B cell (primary cell): Measurements from ENCODE around the gene KATNAL2. TPM values are rescaled to one million over a fixed set of nuclear protein-coding genes. Genes with fewer than 3 reads are reported as not detected.

Experiments used
- ATAC-seq: fragments of 200-7000 bp; cut with Tn5 transposase; one replicate; pipeline ENCODE4 v1.10.0; 2021; ENCODE audit warnings: low read depth, mild to moderate bottlenecking, moderate number of reproducible peaks, moderate library complexity
- CTCF ChIA-PET: fragments of 350-600 bp; sonication (Branson Sonifier 250); formaldehyde crosslinking; loops from one replicate; lab custom pipeline; 2021; ENCODE audit warnings: antibody characterized with exemption, inconsistent platforms; lab: Charles Lee
- POLR2A ChIA-PET: fragments of 350-600 bp; sonication (Branson Sonifier 250); formaldehyde crosslinking; loops from one replicate; lab custom pipeline; 2021; ENCODE audit warnings: antibody characterized with exemption; lab: Charles Lee
- DNase-seq: peaks from one replicate; pipeline ENCODE4 v3.0.0; 2013
- H2AFZ ChIP-seq: 2 replicates; pipeline ENCODE4 v1.6.1; 2012; ENCODE audit warnings: mild to moderate bottlenecking, low read depth, low read length; ENCODE audit not compliant: insufficient read depth, poor library complexity, severe bottlenecking
- H3K27ac ChIP-seq, 2 donors: 1 replicate in 1 of 2; 2 replicates in 1 of 2; pipeline ENCODE4 v1.5.1; 2012 to 2013; ENCODE audit warnings: low read length in 2 of 2, mild to moderate bottlenecking in 2 of 2, moderate library complexity in 1 of 2
- H3K27me3 ChIP-seq, 4 experiments: fragments of 200-600 bp in 1 of 4; sonication (generic) in 1 of 4; replicated peaks in 1 of 4; 1 replicate in 2 of 4; 2 replicates in 2 of 4; pipeline versions ENCODE4 v1.6.1 to v1.7.0; 2013 to 2016; ENCODE audit warnings: low read length in 3 of 4, mild to moderate bottlenecking in 2 of 4, mixed read lengths in 1 of 4, moderate library complexity in 1 of 4; ENCODE audit not compliant: insufficient read depth in 4 of 4, control insufficient read depth in 3 of 4; ENCODE audit errors: control extremely low read depth in 1 of 4
- H3K36me3 ChIP-seq, 2 experiments: replicated peaks in 1 of 2; 1 replicate in 1 of 2; 2 replicates in 1 of 2; pipeline versions ENCODE4 v1.6.1 to v1.7.1; 2013; ENCODE audit warnings: low read length in 1 of 2; ENCODE audit not compliant: insufficient read depth in 2 of 2, control insufficient read depth in 1 of 2; ENCODE audit errors: control extremely low read depth in 1 of 2, extremely low read depth in 1 of 2
- H3K4me1 ChIP-seq, 2 donors: fragments of 200-600 bp in 1 of 2; sonication (generic) in 1 of 2; 1 replicate in 1 of 2; 2 replicates in 1 of 2; pipeline versions ENCODE4 v1.5.1 to v1.6.1; 2013 to 2017; ENCODE audit warnings: low read length in 2 of 2; ENCODE audit not compliant: control insufficient read depth in 2 of 2, insufficient read depth in 2 of 2
- H3K4me2 ChIP-seq: replicated peaks from 2 replicates; pipeline ENCODE3; 2012; ENCODE audit warnings: mild to moderate bottlenecking, low read depth, low read length; ENCODE audit not compliant: poor library complexity, severe bottlenecking
- H3K4me3 ChIP-seq, 5 experiments: fragments of 200-600 bp in 1 of 5; sonication (generic) in 1 of 5; 1 replicate in 3 of 5; 2 replicates in 2 of 5; pipeline versions ENCODE4 v1.5.1 to v1.7.0; 2011 to 2016; ENCODE audit warnings: low read length in 4 of 5, mild to moderate bottlenecking in 4 of 5, low read depth in 2 of 5, control low read depth in 1 of 5, moderate library complexity in 1 of 5; ENCODE audit not compliant: insufficient read depth in 1 of 5; ENCODE audit errors: control extremely low read depth in 1 of 5, extremely low read depth in 1 of 5
- H3K79me2 ChIP-seq: fragments of 200-600 bp; sonication (generic); one replicate; pipeline ENCODE4 v1.6.0; 2016; ENCODE audit warnings: low read length; ENCODE audit not compliant: control insufficient read depth, insufficient read depth
- H3K9ac ChIP-seq: fragments of 200-600 bp; sonication (generic); 2 replicates; pipeline ENCODE4 v1.6.1; 2017; ENCODE audit warnings: mild to moderate bottlenecking, low read length, moderate library complexity
- H3K9me3 ChIP-seq, 3 donors: one replicate each; pipeline versions ENCODE4 v1.6.1 to v1.7.1; 2013; ENCODE audit warnings: low read length in 2 of 3; ENCODE audit not compliant: control insufficient read depth in 2 of 3, insufficient read depth in 1 of 3; ENCODE audit errors: control extremely low read depth in 1 of 3
- H4K20me1 ChIP-seq: 2 replicates; pipeline ENCODE4 v1.6.0; 2012; ENCODE audit warnings: mild to moderate bottlenecking, low read length; ENCODE audit not compliant: insufficient read depth, control insufficient read depth, poor library complexity, severe bottlenecking
- H3K27ac Mint-ChIP-seq: one replicate; pipeline ENCODE4 v1.8.0; 2021; ENCODE audit warnings: mixed read lengths
- H3K27me3 Mint-ChIP-seq: one replicate; pipeline ENCODE4 v1.8.0; 2021; ENCODE audit warnings: mixed read lengths
- H3K4me1 Mint-ChIP-seq: one replicate; pipeline ENCODE4 v1.8.0; 2021; ENCODE audit warnings: mixed read lengths
- H3K4me3 Mint-ChIP-seq: one replicate; pipeline ENCODE4 v1.8.0; 2021; ENCODE audit warnings: mixed read lengths
- H3K9me3 Mint-ChIP-seq: one replicate; pipeline ENCODE4 v1.8.0; 2022; ENCODE audit warnings: mixed read lengths; ENCODE audit not compliant: insufficient read depth
- CTCF ChIP-seq: fragments of 200-600 bp; IDR thresholded peaks from one replicate; pipeline ENCODE4 v1.8.0; 2022; ENCODE audit warnings: antibody characterized with exemption, mild to moderate bottlenecking
- EZH2 ChIP-seq: IDR thresholded peaks from 2 replicates; pipeline ENCODE4 v1.6.1; 2012; ENCODE audit warnings: borderline replicate concordance, low read depth, mild to moderate bottlenecking, moderate library complexity, low read length; ENCODE audit not compliant: insufficient read depth, poor library complexity, severe bottlenecking
- WGBS: methylation state at CpG from one replicate; pipeline ENCODE4 v1.1.5; 2013; ENCODE audit warnings: missing lambda C conversion rate; ENCODE audit not compliant: insufficient coverage; 5-methylcytosine and 5-hydroxymethylcytosine counted together
- intact Hi-C: fragments of 100-400 bp; cut with micrococcal nuclease; formaldehyde crosslinking; loops from one replicate; pipeline ENCODE4 v1.10.0; 2022
- polyA plus RNA-seq: library from polyadenylated mRNA; depleted of rRNA; stranded (reverse); fragments of >200 nt; gene quantifications from 2 replicates; pipeline ENCODE4 v1.2.3, GENCODE V29; 2012
- total RNA-seq, 2 donors: library from RNA; stranded (reverse); fragments of 120-200 nt in 1 of 2; gene quantifications; 1 replicate in 1 of 2; 2 replicates in 1 of 2; pipeline versions ENCODE4 v1.2.3 to v1.2.4, GENCODE V29; 2013 to 2022

The KATNAL2 gene
- total and polyA plus RNA-seq, 2 donors (not counting 1 experiment from before 2014, with no cell fraction given), result 1.3 to 3.1 TPM

- ATAC-seq, result no peak
- no peak overlapping the region for H3K4me2 ChIP-seq
- intact Hi-C loops, result no loop called here
- H3K27ac ChIP-seq, result no peak overlapping the region
- no peaks in the 10 kb centered on the region for H3K79me2 ChIP-seq
- H2AFZ ChIP-seq, result no peak overlapping the region
- no peaks in the 10 kb centered on the region for H3K4me1 ChIP-seq
- no peaks in the 10 kb centered on the region for H4K20me1 ChIP-seq
- H3K4me3 ChIP-seq, result no peak overlapping the region
- Mint-ChIP-seq H3K4me3 (no peak overlapping the region), H3K9me3 (no peaks in the 10 kb centered on the region), H3K27me3 (no peaks in the 10 kb centered on the region), H3K27ac (no peak overlapping the region), H3K4me1 (no peaks in the 10 kb centered on the region)
- no peaks in the 10 kb centered on the region for H3K9me3 ChIP-seq
- no peaks in the 10 kb centered on the region for H3K27me3 ChIP-seq
- POLR2A ChIA-PET, result no interaction called here
- no peak for TF ChIP-seq CTCF
- TF ChIP-seq EZH2, result no peak
- CTCF ChIA-PET, result no interaction called here
- no peak overlapping the region for H3K9ac ChIP-seq
- peaks cover 2 to 7% of the 10 kb centered on the region in 2 experiments for H3K36me3 ChIP-seq
- 100% methylated on average over 1 of the region's 3 CpGs for WGBS
- no peak for DNase-seq
Observed at GRCh38 chr18:47121146-47121545, 203.7 kb downstream of the KATNAL2 start.

- DNase-seq (no peak), ATAC-seq (no peak)
- Histone ChIP-seq H4K20me1 (peaks cover 37% of the 10 kb centered on the region), H3K4me1 (no peaks in the 10 kb centered on the region), H3K9me3 (no peaks in the 10 kb centered on the region), H3K9ac (no peak overlapping the region), H3K36me3 (peaks cover 1 to 5% of the 10 kb centered on the region in 2 experiments), H2AFZ (no peak overlapping the region), H3K27ac (no peak overlapping the region), H3K4me2 (no peak overlapping the region), H3K4me3 (no peak overlapping the region), H3K79me2 (peaks cover 29% of the 10 kb centered on the region), H3K27me3 (no peaks in the 10 kb centered on the region)
- Mint-ChIP-seq H3K4me3 (no peak overlapping the region), H3K27ac (no peak overlapping the region), H3K27me3 (no peaks in the 10 kb centered on the region), H3K9me3 (no peaks in the 10 kb centered on the region), H3K4me1 (peaks cover 8% of the 10 kb centered on the region)
- intact Hi-C loops, result no loop called here
- ChIA-PET CTCF (no interaction called here), POLR2A (no interaction called here)
- no peak for TF ChIP-seq CTCF
- no peak for TF ChIP-seq EZH2
Observed at GRCh38 chr18:47141289-47141688, 223.9 kb downstream of the KATNAL2 start.
